Stimulated activated naive CD8-positive, alpha-beta T cell treated with anti-CD3 and anti-CD28 coated beads, Interleukin-15, Interleukin-2, amounts not matched to agents 100 U/mL and 50 U/mL, for 24 hours (primary cell): ENCODE results near the gene USP2.

Source experiments
- ATAC-seq: fragments of 150-1000 bp; cut with Tn5 transposase; one replicate; pipeline ENCODE4 v1.10.0; 2021
- DNase-seq: peaks from one replicate; pipeline ENCODE4 v3.0.0; 2021

The USP2 gene

DNA sequence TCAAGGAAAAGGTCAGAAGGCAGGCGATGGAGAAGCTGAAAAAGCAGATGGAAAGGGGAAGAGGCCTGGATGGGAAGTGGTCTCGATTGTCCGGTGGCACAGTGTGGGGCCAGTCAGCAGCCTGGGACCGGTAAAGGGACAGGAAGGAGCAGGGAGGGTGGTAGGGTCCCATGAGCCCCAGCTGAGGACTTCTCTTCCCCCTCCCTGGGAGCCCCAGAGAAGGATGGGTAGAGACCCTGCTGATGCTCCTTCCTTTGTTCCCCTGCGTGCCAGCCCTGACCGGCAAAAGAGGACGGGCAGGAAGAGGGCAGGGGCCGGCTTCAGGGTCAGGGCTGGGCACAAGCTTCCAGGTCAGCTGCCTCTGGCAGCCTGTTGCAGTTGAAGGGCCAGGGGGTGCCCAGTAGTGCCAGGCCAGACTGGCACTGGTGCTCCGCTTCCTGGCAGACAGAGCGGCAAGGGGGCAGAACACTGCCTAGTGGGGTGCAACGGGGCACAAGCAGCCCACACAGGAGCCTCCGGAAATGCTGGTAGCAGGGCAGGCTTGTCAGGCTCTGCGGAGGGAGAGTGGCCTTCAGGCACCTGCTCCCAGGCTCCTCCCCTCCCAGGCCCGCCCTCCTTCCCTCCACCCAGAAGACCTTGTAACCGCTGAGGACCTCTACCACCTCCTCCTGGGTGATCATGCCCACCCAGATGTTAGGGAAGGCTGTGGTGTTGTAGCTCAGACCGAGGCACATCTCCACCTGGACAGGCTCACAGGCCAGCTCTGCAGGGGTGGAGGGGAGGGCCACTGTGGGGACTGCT, 40.1 kb downstream of the USP2 start:
- no peak for DNase-seq
- ATAC-seq = no peak

DNA sequence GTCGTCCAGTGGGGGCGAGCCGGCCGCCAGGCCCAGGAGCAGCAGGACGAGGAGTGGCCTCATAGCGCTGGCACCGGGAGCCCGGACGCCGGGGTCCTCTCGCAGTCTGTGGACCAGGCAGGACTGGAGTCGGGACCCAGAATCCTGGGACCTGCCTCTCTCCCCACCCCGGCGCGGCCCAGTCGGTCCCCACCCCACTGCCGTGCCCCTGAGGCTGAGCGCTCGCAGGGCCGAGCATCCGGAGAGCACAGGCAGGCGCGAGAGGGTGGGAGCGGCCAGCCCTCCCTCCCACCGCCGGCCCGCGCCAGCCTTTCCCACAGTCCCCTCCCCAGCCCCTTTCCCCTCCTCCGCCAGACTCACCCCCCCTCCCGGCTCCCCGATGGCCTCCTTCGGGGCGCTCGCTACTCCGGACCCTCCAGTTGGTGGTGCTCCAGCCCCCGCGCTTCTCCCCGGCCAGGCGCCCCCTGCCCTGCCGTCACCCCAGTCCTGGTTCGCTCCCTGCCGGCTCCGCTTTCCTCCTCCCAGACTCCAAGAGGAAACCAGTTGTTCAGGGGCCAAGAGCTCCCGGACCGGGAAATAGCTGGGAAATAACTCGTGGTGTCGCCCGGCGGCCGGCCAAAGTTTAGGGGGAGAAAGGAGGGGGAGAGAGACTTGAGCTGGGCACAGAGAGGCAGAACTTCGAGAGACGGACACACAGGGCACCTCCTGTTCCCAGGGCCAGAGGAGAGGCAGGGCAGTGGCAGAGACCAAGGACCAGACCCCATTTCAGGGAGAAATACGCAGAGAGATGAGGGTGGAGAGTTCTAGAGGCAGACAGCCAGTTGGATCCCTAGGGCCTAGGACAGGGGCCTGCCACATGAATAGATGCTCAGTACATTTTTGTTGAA, 40.9 kb downstream of the USP2 start, which contains the start of gene C1QTNF5:
TSS of gene C1QTNF5 (minus strand) at position 549 of the 887 bp plus-strand sequence. CDS start at position 63, 486 bp downstream.
- no peak for ATAC-seq

GRCh38 chr11:119339589-119340334, 41.7 kb downstream of the USP2 start:
- DNase-seq = peak; percentile 69
- no peak for ATAC-seq

More for the DNA sequence above, 40.9 kb downstream of the USP2 start, which contains the start of gene C1QTNF5:
- no peak for DNase-seq

DNA sequence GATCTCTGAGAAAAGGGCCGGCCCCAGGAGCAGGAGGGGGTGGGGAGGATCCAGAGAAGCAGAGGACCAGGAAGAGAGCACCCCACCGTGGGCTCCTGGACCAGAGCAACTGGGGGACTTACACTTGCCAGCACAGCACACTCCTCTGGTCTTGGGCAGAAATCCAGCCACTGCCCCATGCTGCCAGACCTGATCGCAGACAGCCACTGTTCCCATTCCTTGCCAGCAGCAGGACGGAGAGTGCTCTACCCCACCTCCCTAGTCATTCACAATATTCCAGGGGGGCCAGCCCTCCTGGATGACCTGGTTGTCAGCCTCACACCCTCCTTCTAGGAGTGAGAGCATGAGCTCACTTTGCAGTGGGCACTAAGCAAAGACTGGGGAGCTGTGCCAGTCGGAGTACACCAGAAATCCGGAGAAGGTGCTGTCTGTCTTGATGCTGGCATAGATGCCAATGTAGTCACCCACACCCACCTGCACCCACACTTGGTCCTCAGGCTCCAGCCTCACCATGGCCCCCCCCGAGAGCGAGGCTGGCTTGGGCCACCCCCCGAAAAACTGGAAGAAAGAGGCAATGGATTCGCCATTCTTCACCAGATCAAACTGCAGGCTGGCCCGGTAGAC, 42.4 kb downstream of the USP2 start:
- DNase-seq = no peak
- ATAC-seq = no peak

GRCh38 chr11:119338318-119338890, 43.1 kb downstream of the USP2 start:
- DNase-seq (peak; percentile 77), ATAC-seq (peak; percentile 21)

DNA sequence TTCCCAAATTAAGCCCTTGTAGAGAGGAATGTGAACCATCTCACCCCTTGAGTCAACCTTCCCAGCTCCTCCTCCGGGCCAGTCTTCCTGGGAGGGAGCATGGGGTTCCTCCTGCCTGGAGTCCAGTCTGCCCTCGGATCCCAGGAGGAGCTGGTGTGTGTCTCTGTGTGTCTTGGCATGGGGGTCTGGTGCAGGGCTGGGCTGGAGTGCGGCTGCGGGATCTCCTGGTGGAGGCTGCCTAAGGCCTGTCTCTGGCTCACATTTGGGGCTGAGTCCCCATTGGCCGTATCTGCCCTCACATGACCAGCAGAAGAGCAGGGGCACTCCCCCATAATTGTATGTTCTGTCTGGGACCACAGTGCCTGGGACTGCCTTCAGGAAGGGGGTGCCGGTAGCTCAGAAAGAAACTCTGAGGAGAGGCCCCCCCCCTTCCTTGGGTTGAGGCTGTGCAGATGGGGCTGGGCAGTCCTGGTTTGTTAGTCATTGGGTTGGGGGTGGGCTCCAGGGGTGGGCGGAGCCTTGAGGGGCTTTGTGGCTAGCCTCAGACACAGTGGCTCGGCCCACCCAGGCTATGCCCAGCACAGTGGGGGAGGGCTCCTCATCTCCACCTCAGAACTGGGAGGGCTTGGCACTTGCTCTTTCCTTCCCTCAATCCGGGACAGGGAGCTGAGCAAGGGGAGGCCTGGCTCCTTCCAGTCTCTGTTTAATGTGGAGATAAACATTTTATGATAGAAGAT, 43.7 kb downstream of the USP2 start:
- DNase-seq = no peak
- ATAC-seq = no peak

DNA sequence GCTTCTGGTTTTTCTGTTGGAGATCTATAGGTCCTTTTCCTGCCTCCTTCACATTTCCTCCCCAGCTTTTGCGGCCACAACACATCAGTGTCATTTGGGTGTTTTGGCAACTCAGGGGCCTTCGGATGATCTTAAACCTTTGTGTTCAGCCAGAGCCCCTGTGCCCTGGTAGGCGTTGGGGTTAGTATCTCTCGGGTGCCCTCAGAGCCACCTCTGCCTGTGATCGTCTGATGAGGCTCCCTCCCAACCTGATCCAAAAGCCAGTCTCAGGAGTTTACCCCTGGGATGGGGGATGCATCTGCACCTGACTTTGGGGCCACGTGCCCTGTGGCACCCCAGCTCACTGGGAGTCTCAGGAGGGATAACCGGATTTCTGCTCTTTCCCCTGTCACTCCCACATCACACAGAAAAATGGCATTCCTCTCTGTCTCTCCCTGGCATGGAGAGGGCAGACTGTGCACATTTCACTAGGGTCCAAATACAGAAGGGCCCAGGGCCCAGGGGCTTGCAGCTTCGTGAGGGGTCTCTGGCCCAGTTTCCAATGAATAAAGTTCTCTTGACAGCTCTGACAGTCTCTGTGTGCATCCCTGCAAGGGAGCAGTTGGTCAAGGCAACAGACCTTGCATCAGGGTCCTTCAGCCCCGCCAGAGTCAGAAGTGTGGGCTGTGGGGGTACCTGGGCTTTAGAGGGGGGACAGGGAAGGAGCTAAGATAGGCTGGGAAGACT, 44.6 kb downstream of the USP2 start:
- no peak for ATAC-seq
- DNase-seq = no peak

DNA sequence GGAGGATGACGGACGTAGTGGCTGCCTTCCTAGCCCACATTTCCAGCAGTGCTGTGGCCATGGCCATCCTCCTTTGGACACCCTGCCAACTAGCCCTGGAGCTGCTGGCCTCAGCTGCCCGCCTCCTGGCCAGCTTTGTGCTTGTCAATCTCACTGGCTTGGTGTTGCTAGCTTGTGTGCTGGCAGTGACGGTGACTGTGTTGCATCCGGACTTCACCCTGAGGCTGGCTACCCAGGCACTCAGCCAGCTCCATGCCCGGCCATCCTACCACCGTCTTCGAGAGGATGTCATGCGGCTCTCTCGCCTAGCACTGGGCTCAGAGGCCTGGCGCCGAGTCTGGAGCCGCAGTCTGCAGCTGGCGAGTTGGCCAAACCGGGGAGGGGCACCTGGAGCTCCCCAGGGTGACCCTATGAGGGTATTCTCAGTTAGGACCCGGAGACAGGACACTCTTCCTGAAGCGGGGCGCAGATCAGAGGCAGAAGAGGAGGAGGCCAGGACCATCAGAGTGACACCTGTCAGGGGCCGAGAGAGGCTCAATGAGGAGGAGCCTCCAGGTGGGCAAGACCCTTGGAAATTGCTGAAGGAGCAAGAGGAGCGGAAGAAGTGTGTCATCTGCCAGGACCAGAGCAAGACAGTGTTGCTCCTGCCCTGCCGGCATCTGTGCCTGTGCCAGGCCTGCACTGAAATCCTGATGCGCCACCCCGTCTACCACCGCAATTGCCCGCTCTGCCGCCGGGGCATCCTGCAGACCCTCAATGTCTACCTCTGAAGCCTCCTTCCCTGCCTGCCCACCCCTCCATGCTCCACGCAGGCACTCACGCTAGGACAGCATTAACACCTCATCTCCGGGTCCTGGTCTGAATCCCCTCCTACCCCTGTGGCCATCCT, 45.6 kb downstream of the USP2 start:
- DNase-seq = no peak
- ATAC-seq = no peak

GRCh38 chr11:119335091-119335654, 46.3 kb downstream of the USP2 start:
- DNase-seq = no peak
- no peak for ATAC-seq

GRCh38 chr11:119334174-119334930, 47.1 kb downstream of the USP2 start, which contains the start of gene RNF26:
RNF26 (plus strand) TSS chr11:119334527; CDS start chr11:119335123, 596 bp downstream.
- ATAC-seq = peak; percentile 90
- peak; percentile 91 for DNase-seq

GRCh38 chr11:119332111-119332765, 49.3 kb downstream of the USP2 start:
- no peak for DNase-seq
- no peak for ATAC-seq

DNA sequence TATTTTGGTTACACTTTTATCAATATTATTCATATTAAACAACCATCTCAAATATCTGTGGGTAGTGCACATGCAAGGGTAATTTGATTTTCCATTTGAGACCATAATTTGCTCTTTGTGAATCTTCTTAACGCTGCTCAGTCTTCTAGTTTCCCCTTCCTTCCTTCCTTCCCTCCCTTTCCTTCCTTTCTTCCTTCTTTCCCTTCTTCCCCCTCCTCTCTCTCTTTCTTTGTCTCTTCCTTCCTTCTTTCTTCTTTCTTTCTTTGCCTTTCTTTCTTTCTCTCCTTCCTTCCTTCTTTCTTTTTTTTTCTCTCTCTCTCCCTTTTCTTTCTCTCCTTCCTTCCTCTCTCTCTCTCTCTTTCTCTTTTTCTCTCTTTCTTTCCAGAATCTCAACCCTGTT, 51.3 kb downstream of the USP2 start:
- DNase-seq = no peak
- ATAC-seq = no peak

DNA sequence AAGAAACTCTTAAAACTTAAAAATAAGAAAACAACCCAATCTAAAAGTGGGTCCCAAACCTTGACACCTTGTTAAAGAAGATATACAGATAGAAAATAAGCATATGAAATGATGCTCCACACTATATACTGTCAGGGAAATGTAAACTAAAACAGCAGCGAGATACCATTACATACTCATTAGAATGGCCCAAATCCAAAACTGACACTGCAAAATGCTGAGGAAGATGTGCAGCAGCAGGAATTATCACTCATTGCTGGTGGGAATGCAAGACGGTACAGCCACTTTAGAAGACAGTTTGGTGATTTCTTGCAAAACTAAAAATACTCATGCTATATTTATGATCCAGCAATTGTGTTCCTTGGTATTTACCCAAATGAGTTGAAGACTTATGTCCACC, 52.2 kb downstream of the USP2 start:
- DNase-seq = no peak
- ATAC-seq = no peak

GRCh38 chr11:119324189-119324588, 57.3 kb downstream of the USP2 start:
- ATAC-seq (no peak), DNase-seq (no peak)

GRCh38 chr11:119323532-119324033, 57.9 kb downstream of the USP2 start:
- ATAC-seq = no peak
- peak; percentile 87 for DNase-seq

DNA sequence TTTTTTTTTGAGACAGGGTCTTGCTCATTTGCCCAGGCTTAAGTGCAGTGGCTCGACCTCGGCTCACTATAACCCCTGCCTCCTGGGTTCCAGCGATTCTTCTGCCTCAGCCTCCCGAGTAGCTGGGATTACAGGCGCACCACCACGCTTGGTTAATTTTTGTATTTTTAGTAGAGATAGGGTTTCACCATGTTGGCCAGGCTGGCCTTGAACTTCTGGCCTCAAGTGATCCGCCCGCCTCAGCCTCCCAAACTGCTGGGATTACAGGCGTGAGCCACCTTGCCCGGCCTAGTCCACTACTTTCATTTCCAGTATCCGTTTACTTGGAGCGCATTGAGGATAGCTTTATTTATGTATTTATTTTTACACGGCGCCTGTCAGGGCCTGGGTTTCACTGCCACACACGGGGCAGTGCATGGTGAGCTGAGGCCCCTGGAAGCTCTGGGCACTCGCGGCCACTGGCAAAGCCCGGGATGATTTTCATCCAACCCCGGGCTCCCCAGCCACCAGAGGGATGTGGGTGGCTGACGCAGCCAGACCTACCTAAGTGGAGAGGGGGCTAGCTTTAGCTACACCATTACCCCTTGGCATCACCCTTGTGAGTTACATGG, 58.5 kb downstream of the USP2 start:
- DNase-seq = peak; percentile 2
- ATAC-seq = no peak

GRCh38 chr11:119322360-119322739, 59.1 kb downstream of the USP2 start:
- DNase-seq = no peak
- no peak for ATAC-seq
